ENCODE results near the gene MUC5B. TPM values are rescaled to one million over a fixed set of nuclear protein-coding genes. Genes with fewer than 3 reads are reported as not detected.

MUC5B gene
- total and polyA plus RNA-seq, 2 donors (not counting 1 experiment from before 2014, with no cell fraction given): not detected

DNA sequence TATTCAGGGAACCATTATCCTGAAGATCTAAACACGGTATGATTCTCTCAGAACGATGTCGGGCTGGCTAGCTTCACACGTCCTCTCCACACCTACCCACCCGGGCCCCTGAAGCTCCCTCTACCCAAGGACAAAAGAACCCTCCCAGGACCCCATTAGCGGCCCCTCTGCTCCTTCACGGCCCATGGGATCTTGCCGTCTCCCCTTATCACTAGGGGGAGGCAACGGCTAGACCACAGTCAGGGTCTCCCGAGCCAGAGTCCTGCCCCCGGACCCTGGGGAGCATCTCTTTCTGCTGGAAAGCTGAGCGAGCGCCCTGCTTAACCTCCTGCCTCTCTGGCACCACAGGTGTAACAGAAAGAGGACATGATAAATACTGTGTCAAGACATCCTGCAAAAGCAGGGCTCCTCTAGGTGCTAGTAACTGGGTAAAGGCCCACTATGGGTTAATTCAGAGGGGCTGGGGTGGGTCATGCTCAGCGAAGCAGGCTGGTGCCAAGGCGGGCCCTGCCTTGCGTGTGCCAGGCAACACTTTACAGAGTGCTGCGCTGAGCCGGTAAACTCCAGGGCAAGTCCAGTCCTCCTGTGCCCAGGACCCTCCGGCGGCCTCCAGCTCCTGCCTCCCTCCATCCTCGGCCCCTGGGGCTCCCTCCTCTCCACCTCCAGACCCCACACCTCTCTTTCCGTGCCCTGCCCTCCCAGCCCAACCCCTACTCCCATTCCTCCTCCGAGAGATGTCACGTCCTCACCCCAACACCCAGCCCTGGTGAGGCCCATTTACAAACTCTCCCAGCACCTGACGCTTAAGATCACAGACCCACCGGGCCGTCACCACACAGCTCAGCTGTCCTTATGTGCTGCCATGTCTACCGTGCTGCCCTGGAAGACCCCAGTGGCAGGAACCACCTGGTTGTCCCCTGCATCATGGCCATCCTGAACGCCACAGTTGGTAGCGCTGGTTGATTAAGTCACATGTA lies 83.6 kb downstream of the MUC5B start:
- Histone ChIP-seq H3K4me1 (ENCODE audit: control insufficient read depth, extremely low read depth, insufficient read depth, low read length) (peaks cover 6% of the 10 kb centered on the region), H3K27me3 (ENCODE audit: control insufficient read depth, insufficient read depth, low read length) (no peaks in the 10 kb centered on the region), H3K36me3 (ENCODE audit: control insufficient read depth, insufficient read depth, low read length) (peaks cover 2% of the 10 kb centered on the region), H3K27ac (ENCODE audit: insufficient read depth, low read length) (no peak overlapping the region), H3K79me2 (ENCODE audit: control insufficient read depth, insufficient read depth, low read length) (peaks cover 58% of the 10 kb centered on the region), H3K4me3 (replicated peaks in 1 of 4; ENCODE audit: control extremely low read depth in 1 of 4, insufficient read depth in 1 of 4, low read depth in 3 of 4, low read length in 4 of 4) (no peak overlapping the region), H2AFZ (ENCODE audit: low read length) (no peak overlapping the region), H3K9me3 (ENCODE audit: control insufficient read depth, insufficient read depth, low read depth, low read length) (no peaks in the 10 kb centered on the region), H3K4me2 (ENCODE audit: extremely low read depth, insufficient read depth, low read length) (no peak overlapping the region), H4K20me1 (ENCODE audit: control insufficient read depth, extremely low read depth, insufficient read depth, low read length) (peaks cover 1% of the 10 kb centered on the region), H3K9ac (ENCODE audit: insufficient read depth, low read length) (no peak overlapping the region)
- no peak for TF ChIP-seq EZH2 (IDR thresholded peaks at IDR 0.05; ENCODE audit: low read length, missing control alignments)
- TF ChIP-seq, protein P1, sequence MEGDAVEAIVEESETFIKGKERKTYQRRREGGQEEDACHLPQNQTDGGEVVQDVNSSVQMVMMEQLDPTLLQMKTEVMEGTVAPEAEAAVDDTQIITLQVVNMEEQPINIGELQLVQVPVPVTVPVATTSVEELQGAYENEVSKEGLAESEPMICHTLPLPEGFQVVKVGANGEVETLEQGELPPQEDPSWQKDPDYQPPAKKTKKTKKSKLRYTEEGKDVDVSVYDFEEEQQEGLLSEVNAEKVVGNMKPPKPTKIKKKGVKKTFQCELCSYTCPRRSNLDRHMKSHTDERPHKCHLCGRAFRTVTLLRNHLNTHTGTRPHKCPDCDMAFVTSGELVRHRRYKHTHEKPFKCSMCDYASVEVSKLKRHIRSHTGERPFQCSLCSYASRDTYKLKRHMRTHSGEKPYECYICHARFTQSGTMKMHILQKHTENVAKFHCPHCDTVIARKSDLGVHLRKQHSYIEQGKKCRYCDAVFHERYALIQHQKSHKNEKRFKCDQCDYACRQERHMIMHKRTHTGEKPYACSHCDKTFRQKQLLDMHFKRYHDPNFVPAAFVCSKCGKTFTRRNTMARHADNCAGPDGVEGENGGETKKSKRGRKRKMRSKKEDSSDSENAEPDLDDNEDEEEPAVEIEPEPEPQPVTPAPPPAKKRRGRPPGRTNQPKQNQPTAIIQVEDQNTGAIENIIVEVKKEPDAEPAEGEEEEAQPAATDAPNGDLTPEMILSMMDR (conservative IDR thresholded peaks at IDR 0.05 in 1 of 2, IDR thresholded peaks at IDR 0.05 in 1 of 2; ENCODE audit: low read depth in 1 of 2, low read length in 2 of 2): no peak
- no peak for DNase-seq (ENCODE audit: low read depth in 2 of 2)

DNA sequence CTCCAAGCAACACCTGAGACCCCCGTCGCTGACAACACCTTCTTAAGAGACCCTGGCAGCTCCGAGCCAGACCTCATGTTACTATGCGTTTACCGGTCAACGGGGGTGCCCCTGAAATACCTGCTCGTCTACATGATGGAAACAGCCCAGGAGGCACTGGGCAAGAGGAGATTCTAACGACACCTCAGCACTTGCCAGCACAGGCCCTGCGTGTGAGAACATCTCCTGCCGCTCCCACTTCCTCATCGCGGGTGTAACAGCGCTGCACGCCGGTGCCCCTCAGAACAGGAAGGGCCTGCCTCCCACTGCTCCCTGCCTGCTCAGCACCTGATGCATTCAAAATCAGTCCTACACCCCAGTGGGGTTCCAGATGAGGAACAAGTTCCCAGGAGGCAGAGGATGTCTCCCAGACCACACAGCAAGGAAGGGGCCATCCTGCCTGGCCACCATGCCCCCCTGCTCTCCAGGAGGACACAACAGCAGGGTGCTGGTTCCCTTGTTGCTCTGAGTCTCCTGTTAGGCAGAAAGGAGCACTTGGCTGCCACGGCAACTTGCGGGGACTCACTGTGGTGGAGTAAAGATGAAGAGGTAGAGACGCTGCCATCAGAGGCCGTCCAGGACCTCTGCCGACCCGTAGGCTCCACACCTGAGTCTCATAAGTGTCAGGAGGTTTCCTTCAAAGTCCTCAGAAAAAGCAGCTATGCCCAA lies 84.5 kb downstream of the MUC5B start:
- no peak overlapping the region for H3K9ac ChIP-seq (ENCODE audit: insufficient read depth, low read length)
- H3K27ac ChIP-seq (ENCODE audit: insufficient read depth, low read length): no peak overlapping the region
- H3K36me3 ChIP-seq (ENCODE audit: control insufficient read depth, insufficient read depth, low read length): peaks cover 2% of the 10 kb centered on the region
- no peak overlapping the region for H3K4me3 ChIP-seq (replicated peaks in 1 of 4; ENCODE audit: control extremely low read depth in 1 of 4, insufficient read depth in 1 of 4, low read depth in 3 of 4, low read length in 4 of 4)
- peaks cover 6% of the 10 kb centered on the region for H3K4me1 ChIP-seq (ENCODE audit: control insufficient read depth, extremely low read depth, insufficient read depth, low read length)
- no peak overlapping the region for H3K4me2 ChIP-seq (ENCODE audit: extremely low read depth, insufficient read depth, low read length)
- no peaks in the 10 kb centered on the region for H3K27me3 ChIP-seq (ENCODE audit: control insufficient read depth, insufficient read depth, low read length)
- DNase-seq (ENCODE audit: low read depth in 2 of 2): no peak
- H3K79me2 ChIP-seq (ENCODE audit: control insufficient read depth, insufficient read depth, low read length): peaks cover 50% of the 10 kb centered on the region
- no peak overlapping the region for H2AFZ ChIP-seq (ENCODE audit: low read length)
- TF ChIP-seq, protein P1 (conservative IDR thresholded peaks at IDR 0.05 in 1 of 2, IDR thresholded peaks at IDR 0.05 in 1 of 2; ENCODE audit: low read depth in 1 of 2, low read length in 2 of 2): no peak
- no peak for TF ChIP-seq EZH2 (IDR thresholded peaks at IDR 0.05; ENCODE audit: low read length, missing control alignments)
- no peaks in the 10 kb centered on the region for H3K9me3 ChIP-seq (ENCODE audit: control insufficient read depth, insufficient read depth, low read depth, low read length)
- H4K20me1 ChIP-seq (ENCODE audit: control insufficient read depth, extremely low read depth, insufficient read depth, low read length): peaks cover 1% of the 10 kb centered on the region
